ENCODE results near the gene CTXN1.

The CTXN1 gene

GRCh38 chr19:7915250-7916102 is 10.5 kb downstream of the CTXN1 start:
- no peak for DNase-seq (ENCODE audit: low read depth, low spot score)

GRCh38 chr19:7914598-7915045 is 11.3 kb downstream of the CTXN1 start, which contains the start of gene TGFBR3L:
Gene TGFBR3L (plus strand): TSS chr19:7914830.
- no peak for DNase-seq (ENCODE audit: low read depth, low spot score)

GRCh38 chr19:7914099-7914498 is 11.8 kb downstream of the CTXN1 start:
- DNase-seq (ENCODE audit: low read depth, low spot score) = no peak

GRCh38 chr19:7913652-7914051 is 12.3 kb downstream of the CTXN1 start:
- DNase-seq (ENCODE audit: low read depth, low spot score) = no peak

- no peak for DNase-seq (ENCODE audit: low read depth, low spot score)
Measured at GRCh38 chr19:7912697-7913564, 13.0 kb downstream of the CTXN1 start.

- no peak for DNase-seq (ENCODE audit: low read depth, low spot score)
Measured at GRCh38 chr19:7912144-7912696, 13.7 kb downstream of the CTXN1 start.

- DNase-seq (ENCODE audit: low read depth, low spot score) = no peak
Measured at GRCh38 chr19:7911508-7912143, 14.3 kb downstream of the CTXN1 start.

- DNase-seq (ENCODE audit: low read depth, low spot score) = no peak
Measured at GRCh38 chr19:7910321-7911161, 15.4 kb downstream of the CTXN1 start.

GRCh38 chr19:7909471-7910067 is 16.4 kb downstream of the CTXN1 start:
- DNase-seq (ENCODE audit: low read depth, low spot score) = no peak

- DNase-seq (ENCODE audit: low read depth, low spot score) = no peak
Measured at GRCh38 chr19:7908742-7909461, 17.0 kb downstream of the CTXN1 start.

GRCh38 chr19:7908078-7908699 is 17.7 kb downstream of the CTXN1 start:
- DNase-seq (ENCODE audit: low read depth, low spot score) = no peak

- no peak for DNase-seq (ENCODE audit: low read depth, low spot score)
Measured at GRCh38 chr19:7907544-7907943, 18.4 kb downstream of the CTXN1 start.

GRCh38 chr19:7907122-7907521 is 18.8 kb downstream of the CTXN1 start:
- no peak for DNase-seq (ENCODE audit: low read depth, low spot score)

- no peak for DNase-seq (ENCODE audit: low read depth, low spot score)
Measured at GRCh38 chr19:7905859-7906258, 20.1 kb downstream of the CTXN1 start.

- no peak for DNase-seq (ENCODE audit: low read depth, low spot score)
Measured at GRCh38 chr19:7905268-7905667, 20.7 kb downstream of the CTXN1 start.

GRCh38 chr19:7904074-7905020 is 21.6 kb downstream of the CTXN1 start:
- DNase-seq (ENCODE audit: low read depth, low spot score) = peak; percentile 50

- peak; percentile 100 for DNase-seq (ENCODE audit: low read depth, low spot score)
Measured at GRCh38 chr19:7903244-7904073, 22.5 kb downstream of the CTXN1 start, which contains the start of gene MAP2K7. Gene MAP2K7 (plus strand): TSS chr19:7903877. CDS start chr19:7903945, 68 bp downstream.

All from activated CD4-positive, CD25-positive, alpha-beta regulatory T cell treated with anti-CD3 and anti-CD28 coated beads, Interleukin-2, amount 50 U/mL, for 16 hours (primary cell).